Body of pancreas (tissue), 4 donors: Measurements from ENCODE around the gene STOX2. TPM values are rescaled to one million over a fixed set of nuclear protein-coding genes. Genes with fewer than 3 reads are reported as not detected.

Source experiments
- ATAC-seq: fragments of 150-250 bp; one replicate; pipeline ENCODE4 v1.9.1; 2016
- DNase-seq, 4 donors: peaks; one replicate each; pipeline ENCODE4 v3.0.0-alpha.2; 2019
- H3K27ac ChIP-seq, 4 donors: fragments of 200-600 bp; sonication (generic); 1 replicate in 3 of 4; 2 replicates in 1 of 4; pipeline versions ENCODE4 v1.5.1 to v1.6.1; 2016 to 2019; ENCODE audit warnings: mild to moderate bottlenecking in 1 of 4, mixed read lengths in 1 of 4, moderate library complexity in 1 of 4
- H3K27me3 ChIP-seq, 2 donors: fragments of 200-600 bp; sonication (generic); one replicate each; pipeline ENCODE4 v1.6.0; 2016; ENCODE audit warnings: mild to moderate bottlenecking in 1 of 2
- H3K36me3 ChIP-seq, 2 donors: fragments of 200-600 bp; sonication (generic); replicated peaks in 1 of 2; 2 replicates each; pipeline ENCODE4 v1.5.1; 2016; ENCODE audit warnings: low read depth in 2 of 2; ENCODE audit not compliant: insufficient read depth in 1 of 2
- H3K4me1 ChIP-seq: fragments of 200-600 bp; sonication (generic); one replicate; pipeline ENCODE4 v1.6.0; 2016
- H3K4me3 ChIP-seq, 2 donors: fragments of 200-600 bp; sonication (generic); 1 replicate in 1 of 2; 2 replicates in 1 of 2; pipeline ENCODE4 v1.5.1; 2016 to 2019
- H3K9me3 ChIP-seq, 3 donors: fragments of 200-600 bp; sonication (generic); 1 replicate in 2 of 3; 2 replicates in 1 of 3; pipeline ENCODE4 v1.5.1; 2016
- POLR2A ChIP-seq, 3 donors: fragments of 450-650 bp; IDR thresholded peaks; one replicate each; pipeline ENCODE4 v1.6.1; 2016; ENCODE audit warnings: antibody characterized with exemption in 3 of 3, mild to moderate bottlenecking in 2 of 3
- WGBS, 2 donors: methylation state at CpG; one replicate each; pipeline ENCODE4 v1.1.5; 2017; 5-methylcytosine and 5-hydroxymethylcytosine counted together
- intact Hi-C: fragments of 100-400 bp; cut with DNase I; formaldehyde crosslinking; loops from one replicate; pipeline ENCODE4 v1.15.1; 2023
- total RNA-seq, 2 donors: library from RNA; depleted of rRNA; stranded (reverse); fragments of >200 nt; gene quantifications; one replicate each; pipeline ENCODE4 v1.1.0, GENCODE V29; 2016
- TF ChIP-seq, protein P1 (sequence below), 7 experiments: fragments of 450-650 bp in 4 of 7; fragments of 200-600 bp in 3 of 7; sonication (generic) in 3 of 7; IDR thresholded peaks; one replicate each; pipeline ENCODE4 v1.5.1; 2016 to 2019; ENCODE audit warnings: antibody characterized with exemption in 7 of 7

STOX2 gene
- total RNA-seq, 2 donors from 2014 or later, result 15.0 to 15.8 TPM

DNA sequence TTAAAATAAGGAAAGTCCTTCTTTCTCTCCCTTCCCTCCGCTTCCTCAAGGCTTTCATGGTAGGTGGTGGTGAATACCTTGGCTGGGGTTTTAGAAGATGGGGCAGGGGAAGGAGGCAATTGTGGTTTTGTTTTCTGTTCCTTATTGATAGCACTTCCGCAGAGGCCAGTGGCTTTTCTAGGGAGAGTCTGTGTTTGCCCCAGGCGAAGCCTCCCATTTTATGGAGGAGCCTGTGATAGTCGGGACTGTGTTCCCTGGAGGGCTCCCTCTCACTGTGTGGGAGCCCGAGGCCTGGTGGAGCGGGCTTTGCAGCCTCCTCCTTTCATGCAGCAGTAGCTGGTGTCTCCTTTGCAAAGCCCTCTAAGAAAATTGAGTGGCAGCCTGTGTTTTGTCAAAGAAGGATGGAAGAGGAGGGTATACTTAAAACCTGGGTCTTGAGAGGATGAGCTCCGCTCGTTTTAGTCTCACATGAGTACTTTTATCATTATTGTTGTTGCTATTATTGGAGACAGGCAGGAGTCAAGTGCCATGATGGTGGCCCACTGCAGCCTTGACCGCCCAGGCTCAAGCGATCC is 29.8 kb upstream of the STOX2 start:
- peaks cover 20% of the 10 kb centered on the region for H3K4me1 ChIP-seq
- H3K27me3 ChIP-seq, result no peaks in the 10 kb centered on the region
- H3K9me3 ChIP-seq, result no peaks in the 10 kb centered on the region
- peak overlapping the region; percentile 72 to 82 (median 80) for H3K27ac ChIP-seq
- WGBS, 2 donors, result 92 to 96% methylated on average over 8 to 10 of the region's 10 CpGs
- intact Hi-C loops, result no loop called here
- DNase-seq (no peak), ATAC-seq (no peak)
- H3K4me3 ChIP-seq, result no peak overlapping the region
- no peak for TF ChIP-seq POLR2A (IDR thresholded peaks at IDR 0.05)
- TF ChIP-seq, protein P1, sequence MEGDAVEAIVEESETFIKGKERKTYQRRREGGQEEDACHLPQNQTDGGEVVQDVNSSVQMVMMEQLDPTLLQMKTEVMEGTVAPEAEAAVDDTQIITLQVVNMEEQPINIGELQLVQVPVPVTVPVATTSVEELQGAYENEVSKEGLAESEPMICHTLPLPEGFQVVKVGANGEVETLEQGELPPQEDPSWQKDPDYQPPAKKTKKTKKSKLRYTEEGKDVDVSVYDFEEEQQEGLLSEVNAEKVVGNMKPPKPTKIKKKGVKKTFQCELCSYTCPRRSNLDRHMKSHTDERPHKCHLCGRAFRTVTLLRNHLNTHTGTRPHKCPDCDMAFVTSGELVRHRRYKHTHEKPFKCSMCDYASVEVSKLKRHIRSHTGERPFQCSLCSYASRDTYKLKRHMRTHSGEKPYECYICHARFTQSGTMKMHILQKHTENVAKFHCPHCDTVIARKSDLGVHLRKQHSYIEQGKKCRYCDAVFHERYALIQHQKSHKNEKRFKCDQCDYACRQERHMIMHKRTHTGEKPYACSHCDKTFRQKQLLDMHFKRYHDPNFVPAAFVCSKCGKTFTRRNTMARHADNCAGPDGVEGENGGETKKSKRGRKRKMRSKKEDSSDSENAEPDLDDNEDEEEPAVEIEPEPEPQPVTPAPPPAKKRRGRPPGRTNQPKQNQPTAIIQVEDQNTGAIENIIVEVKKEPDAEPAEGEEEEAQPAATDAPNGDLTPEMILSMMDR (IDR thresholded peaks at IDR 0.05), result no peak
- no peaks in the 10 kb centered on the region for H3K36me3 ChIP-seq

DNA sequence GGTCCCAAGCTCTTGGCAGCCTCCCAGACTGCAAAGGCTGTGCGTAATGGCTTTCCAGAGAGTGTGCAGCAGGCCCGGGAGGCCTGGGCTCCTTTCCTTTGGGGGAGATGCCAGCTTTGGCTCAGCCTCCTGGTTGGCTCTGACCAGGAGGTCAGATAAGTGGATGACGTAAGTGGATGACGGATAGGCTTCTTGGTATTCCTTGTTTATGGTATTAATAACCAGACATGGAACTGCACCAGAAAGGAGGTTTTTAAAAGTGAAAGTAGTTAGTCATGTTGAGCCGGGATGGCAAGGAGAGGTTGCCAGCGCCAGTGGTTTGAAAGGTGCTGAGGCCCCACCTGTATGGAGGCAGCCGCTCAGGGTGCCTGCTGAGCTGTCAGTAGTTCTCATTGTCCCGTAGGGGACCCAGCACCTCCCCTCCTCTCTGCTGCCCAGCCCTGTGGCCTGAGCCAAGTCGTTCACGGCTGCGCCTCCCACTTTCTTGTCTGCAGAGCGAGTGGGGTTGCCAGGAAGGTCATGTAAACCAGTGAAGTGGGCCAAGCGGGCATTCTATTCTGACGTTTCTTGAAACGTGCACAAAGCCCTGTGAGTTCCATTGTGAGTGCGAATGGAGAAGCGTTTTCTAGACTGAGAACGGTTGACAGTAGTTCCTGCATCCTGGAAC is 28.7 kb upstream of the STOX2 start:
- Histone ChIP-seq H3K4me1 (peaks cover 20% of the 10 kb centered on the region), H3K9me3 (no peaks in the 10 kb centered on the region), H3K27ac (peak overlapping the region; percentile 72 to 82 (median 80)), H3K36me3 (no peaks in the 10 kb centered on the region), H3K4me3 (no peak overlapping the region), H3K27me3 (no peaks in the 10 kb centered on the region)
- intact Hi-C loops, result no loop called here
- 24 to 31% methylated on average over 16 to 18 of the region's 18 CpGs for whole genome bisulfite sequencing, 2 donors
- ATAC-seq (peak; percentile 96), DNase-seq (peak; percentile 80 to 90 (median 85))
- TF ChIP-seq, protein P1 (IDR thresholded peaks at IDR 0.05), result no peak
- peak in 2 of 3 donors; percentile 37 to 52 for TF ChIP-seq POLR2A (IDR thresholded peaks at IDR 0.05)

DNA sequence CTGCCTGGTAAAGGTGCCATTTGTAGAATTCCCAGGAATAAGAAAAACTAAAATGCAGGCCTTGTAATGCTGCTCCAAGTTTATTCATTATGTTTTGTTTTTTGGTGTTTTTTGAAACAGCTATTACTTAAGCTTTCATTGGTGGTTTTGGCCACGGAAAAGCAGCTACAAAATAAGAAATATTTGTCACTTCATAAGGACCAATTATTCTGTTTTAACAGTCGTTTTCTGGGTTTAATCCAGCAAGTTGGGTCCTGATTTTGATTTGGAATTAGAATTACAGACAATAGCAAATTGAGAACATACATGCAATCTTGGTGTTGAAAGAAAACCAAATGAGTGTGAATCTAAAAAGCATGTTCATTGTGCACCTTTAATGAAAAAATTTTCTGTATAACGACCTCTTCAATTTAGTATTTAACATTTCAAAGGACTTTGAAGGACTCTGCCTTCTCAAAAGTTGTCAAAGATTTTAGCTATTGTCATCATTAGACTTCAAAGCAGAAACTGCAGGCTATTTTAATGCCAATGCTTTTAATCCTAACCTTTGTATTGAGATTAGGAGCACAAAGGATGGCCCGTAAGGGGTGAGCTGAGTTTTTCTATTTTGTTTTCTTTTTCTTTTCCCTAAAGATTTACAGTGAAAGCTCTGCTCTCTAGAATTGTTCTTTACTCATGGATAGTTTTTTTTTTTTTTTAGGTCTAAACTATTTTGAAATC is 26.7 kb upstream of the STOX2 start:
- Histone ChIP-seq H3K4me1 (peaks cover 13% of the 10 kb centered on the region), H3K9me3 (no peaks in the 10 kb centered on the region), H3K27me3 (no peaks in the 10 kb centered on the region), H3K4me3 (no peak overlapping the region), H3K27ac (no peak overlapping the region), H3K36me3 (no peaks in the 10 kb centered on the region)
- TF ChIP-seq POLR2A (IDR thresholded peaks at IDR 0.05), result no peak
- TF ChIP-seq, protein P1 (IDR thresholded peaks at IDR 0.05), result no peak
- DNase-seq (no peak), ATAC-seq (no peak)
- 84 to 86% methylated on average over 4 of the region's 4 CpGs for WGBS, 2 donors
- intact Hi-C loops, result no loop called here

DNA sequence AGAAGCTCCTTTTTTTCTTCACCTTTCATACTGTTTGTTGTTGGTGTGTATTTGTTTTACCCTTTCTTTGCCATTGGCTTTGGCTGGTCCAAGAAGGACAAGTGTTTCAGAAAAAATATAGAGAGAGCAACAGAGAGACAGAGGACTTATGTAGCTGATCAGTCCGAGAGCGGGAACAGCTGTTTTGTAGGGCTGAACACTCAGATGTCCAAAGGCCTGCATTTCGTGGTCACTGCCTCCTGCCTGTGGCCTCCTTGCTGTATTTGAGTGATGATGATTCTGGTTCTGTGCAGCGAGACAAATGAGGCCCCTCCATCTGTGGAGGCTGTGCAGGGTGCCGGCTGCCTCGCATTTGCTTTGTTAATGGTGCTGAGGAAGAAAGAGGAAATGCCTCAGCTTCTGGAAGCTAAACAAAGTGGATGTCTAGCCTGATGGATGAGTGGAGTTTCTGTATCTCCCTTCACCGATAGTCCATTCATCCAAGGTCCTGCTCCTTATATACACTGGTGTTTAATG is 19.8 kb upstream of the STOX2 start:
- H3K36me3 ChIP-seq, result no peaks in the 10 kb centered on the region
- no peaks in the 10 kb centered on the region for H3K4me1 ChIP-seq
- no peak for TF ChIP-seq POLR2A (IDR thresholded peaks at IDR 0.05)
- TF ChIP-seq, protein P1 (IDR thresholded peaks at IDR 0.05), result no peak
- ATAC-seq (no peak), DNase-seq (no peak)
- intact Hi-C loops, result no loop called here
- H3K4me3 ChIP-seq, result no peak overlapping the region
- 76 to 84% methylated on average over 7 of the region's 7 CpGs for WGBS, 2 donors
- H3K9me3 ChIP-seq, result no peaks in the 10 kb centered on the region
- H3K27ac ChIP-seq, result no peak overlapping the region
- H3K27me3 ChIP-seq, result no peaks in the 10 kb centered on the region
